ENCODE measurements around the gene TCHHL1.

DNA sequence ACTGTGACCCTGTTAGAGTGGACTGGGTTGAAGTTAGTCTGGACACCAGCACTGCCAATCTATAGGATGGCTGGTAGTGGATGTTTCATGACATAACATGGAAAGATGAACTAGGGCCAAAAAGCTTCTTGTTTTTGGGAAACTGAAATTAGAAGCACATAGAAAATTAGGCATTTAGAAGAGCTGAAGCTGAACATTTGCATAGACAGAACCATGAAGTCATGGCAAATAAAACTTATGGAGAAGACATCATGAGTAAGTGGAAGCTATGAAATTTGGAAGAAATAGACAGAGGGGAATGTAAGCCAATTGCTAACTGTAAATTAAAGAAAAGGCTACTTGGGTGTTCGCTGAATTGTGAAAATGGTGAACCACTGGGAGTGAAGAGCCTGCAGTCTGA is 49.4 kb downstream of the TCHHL1 start:
- TF ChIP-seq POLR2A (IDR thresholded peaks at IDR 0.05) (no peak), EP300 (IDR thresholded peaks at IDR 0.05) (no peak)
- TF ChIP-seq, protein P1, sequence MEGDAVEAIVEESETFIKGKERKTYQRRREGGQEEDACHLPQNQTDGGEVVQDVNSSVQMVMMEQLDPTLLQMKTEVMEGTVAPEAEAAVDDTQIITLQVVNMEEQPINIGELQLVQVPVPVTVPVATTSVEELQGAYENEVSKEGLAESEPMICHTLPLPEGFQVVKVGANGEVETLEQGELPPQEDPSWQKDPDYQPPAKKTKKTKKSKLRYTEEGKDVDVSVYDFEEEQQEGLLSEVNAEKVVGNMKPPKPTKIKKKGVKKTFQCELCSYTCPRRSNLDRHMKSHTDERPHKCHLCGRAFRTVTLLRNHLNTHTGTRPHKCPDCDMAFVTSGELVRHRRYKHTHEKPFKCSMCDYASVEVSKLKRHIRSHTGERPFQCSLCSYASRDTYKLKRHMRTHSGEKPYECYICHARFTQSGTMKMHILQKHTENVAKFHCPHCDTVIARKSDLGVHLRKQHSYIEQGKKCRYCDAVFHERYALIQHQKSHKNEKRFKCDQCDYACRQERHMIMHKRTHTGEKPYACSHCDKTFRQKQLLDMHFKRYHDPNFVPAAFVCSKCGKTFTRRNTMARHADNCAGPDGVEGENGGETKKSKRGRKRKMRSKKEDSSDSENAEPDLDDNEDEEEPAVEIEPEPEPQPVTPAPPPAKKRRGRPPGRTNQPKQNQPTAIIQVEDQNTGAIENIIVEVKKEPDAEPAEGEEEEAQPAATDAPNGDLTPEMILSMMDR (IDR thresholded peaks at IDR 0.05): no peak

Measured in ovary (tissue), 3 donors.